GM04503 (cell line): ENCODE data around the gene CNTN5.

Source experiments
- DNase-seq: peaks from one replicate; pipeline ENCODE4 v3.0.0-alpha.2; 2012; ENCODE audit warnings: low read depth

CNTN5 gene

DNA sequence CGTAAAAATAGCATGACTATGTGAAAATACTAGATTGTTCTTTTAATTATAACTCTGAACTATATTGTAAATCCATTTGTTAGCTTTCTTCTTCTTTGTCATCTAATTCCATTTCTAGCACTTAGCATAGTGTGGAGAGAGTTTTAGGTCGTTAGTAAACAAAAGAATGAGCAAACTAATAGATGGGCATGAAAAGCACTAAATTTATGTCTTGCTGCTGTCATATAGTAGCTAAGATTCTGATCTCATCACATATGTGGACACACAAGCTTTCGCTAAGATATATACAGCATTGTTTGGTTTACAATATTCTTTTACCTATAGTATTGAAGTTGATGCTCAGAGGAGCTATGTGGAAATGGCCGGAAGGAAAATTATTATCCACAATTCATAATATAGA lies 370.5 kb downstream of the CNTN5 start:
- DNase-seq, result no peak

DNA sequence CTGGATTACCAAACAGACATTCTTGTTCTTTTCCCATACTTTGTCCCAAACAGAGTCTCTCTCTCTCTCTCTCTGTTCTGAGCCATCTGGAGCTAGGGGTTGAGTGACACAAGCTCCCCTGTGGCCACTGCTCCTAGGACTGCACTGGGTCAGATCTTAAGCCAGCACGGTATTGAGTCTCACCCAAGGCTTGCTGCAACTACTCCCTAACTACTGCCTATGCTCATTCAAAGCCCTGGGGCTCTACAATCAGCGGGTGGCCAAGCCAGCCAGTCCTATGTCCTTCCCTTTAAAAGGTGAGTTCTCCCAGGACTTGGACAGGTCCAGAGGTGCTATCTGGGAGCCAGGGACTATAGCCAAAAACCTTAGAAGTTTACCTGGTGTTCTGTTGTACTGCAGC lies 385.6 kb downstream of the CNTN5 start:
- no peak for DNase-seq

DNA sequence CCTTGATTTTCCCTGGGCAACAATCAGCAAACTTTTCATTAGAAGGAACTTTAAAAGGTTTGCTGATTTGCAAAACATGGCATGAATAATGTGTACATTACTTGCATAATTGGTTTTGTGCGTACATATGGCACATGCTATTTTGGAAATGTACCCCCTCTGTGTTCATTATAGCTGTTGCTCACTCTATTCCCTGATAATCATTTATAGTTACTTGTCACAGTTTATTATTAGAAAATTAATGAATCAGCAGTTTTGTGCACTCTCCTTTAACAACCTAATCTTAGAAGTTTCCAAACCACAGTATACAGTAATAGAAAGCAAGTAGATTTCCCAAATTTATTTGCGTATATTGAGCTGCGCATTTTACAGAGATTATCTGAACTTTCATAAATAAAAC lies 389.9 kb downstream of the CNTN5 start:
- no peak for DNase-seq

DNA sequence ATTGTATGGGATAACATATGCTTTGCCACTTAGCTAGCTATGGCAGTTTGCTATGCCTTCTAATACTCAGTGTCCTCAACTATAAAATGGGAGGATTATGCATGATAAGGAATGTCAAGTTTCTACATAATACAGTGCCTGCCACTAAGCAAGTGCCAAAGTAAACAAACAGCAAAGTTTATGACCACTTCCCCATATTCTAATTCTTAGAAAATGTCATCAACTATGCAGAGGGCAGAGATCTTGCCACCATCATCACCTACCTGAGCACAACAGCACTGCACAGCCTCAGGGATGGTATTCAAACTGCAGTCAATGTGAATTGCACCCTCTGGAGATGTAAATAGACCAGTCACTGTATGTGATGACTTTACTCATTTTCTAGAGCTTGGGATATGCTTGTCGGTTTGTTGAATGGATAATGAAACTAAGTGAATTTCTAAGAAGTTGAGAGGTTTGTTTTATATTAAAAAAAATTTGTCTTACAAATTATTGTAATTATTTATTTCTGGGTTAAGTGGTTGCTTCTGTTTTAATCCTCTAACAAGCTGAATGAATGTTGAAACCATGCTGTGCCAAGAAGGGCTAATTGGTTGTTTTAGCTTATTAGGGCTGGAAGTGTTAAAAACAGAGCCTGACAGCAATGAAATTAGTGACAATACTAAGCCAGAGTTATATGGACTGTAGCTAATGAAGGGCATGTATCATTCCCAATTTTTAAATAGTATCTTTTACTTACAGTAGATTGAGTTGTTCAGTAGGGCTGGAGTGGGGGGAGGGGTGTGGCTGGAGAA lies 398.4 kb downstream of the CNTN5 start:
- DNase-seq, result no peak

DNA sequence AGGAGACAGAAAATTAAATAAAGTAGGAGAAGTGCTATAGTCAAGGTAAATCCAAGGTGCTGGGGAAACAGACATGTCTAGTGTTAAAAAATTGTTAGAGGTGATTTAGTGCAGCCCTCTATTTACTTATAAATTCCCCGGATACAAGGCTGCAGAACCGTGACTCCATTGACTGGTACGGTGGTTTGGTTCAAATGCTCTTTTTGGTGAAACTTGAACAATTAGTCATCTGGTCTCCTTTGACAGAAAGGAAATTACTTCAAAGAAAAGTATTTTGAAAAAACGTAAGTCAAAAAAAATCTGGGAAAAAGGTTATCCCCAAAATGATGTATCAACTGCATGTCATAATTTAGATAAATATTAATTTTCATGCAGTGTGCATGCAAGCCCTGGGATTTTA lies 399.2 kb downstream of the CNTN5 start:
- DNase-seq, result no peak

DNA sequence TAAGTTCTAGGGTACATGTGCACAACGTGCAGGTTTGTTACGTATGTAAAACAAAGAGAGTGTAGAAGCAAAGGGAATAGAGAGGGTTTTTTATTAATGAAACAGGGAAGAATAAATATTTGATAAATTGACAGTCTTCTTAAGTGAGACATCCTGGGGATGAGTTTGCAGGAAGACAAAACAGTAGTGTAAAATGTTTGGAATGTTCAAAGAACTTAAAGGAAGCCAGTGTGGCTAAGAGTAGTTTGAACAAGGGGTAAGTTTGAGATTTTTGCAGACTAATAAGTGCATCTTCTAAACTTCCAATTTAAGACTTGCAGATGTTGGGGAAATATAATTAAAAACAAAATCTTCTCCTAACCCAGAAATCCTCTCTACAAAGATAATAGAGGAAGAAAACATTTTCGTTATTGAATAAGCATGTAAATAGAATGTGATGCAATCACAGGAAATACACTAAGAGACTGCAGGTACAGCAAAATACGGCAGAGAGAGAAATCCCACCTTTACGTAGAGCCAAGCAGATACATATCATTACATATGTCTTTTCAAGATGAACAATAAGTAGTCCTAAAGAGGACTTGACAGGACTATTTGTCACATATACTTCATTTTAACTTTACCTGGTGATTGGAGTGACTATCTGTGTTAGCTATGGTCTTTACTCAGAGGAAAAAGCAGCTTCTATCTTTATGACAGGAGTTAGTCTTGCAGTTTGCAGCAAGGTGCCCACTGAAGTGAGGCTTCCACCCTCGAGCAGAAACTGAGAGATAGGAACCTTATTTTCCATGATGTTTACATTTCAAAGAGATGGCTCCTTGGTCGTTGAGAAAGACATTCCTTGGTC lies 402.1 kb downstream of the CNTN5 start:
- DNase-seq, result no peak

DNA sequence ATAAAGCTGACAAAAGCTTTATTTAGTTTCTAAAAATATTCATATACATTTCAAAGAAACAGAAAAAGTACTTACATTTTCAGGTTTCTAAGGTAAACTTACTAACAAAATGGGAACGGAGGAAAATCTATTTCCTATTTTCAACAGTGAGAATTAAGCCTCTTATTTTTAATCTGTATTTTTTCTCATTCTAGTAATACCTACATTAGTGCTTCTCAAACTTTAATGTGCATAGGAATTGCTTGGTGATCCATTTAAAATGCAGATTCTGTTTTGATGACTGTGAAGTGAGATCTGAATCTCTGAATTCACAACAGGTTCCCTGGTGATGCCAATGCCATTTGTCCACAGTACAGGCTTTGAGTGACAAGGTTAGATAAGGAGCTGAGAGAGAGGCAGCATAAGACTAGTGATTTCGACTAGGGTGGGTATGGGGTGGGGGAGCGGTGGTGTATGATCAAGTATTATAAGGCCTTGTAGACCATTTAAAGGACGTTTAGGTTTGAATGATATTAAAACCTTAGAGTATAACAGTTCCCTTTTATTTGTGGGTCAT lies 402.8 kb downstream of the CNTN5 start:
- no peak for DNase-seq

DNA sequence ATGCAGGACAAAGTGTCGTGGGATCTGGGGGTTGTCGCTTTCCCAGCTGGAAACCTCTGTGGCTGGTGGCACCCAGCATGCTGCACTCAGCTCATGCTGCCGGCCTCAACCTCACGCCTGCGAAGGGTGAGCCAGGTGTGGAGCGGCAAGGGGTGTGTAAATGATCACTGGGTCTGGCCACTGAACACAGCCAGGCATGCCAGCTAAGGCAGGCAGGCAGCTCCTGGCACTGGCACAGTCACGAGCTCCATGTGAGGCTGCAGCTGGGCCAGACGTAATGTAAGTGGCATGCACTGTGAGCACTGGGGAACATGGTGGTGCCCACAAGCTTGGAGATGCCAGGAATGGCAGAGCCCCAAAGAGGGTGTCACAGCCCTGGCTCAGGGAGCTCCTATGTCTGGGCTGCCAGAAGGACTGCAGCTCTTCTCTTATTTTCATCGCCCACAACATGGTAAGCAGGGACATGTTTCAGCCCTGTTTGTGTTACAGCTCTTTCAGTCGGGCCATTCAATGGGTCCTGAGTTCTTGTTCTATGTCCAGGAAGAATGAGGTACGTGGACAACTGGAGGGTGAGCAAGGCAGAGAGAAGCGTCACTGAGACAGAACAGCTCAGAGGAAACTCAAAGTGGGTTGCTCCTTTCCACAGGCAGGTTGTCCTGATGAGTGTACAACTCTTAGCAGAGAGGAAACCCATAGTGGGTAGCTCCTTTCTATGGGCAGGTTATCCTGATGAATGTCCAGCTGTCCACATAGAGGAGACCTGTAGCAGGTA lies 403.8 kb downstream of the CNTN5 start:
- DNase-seq, result no peak

DNA sequence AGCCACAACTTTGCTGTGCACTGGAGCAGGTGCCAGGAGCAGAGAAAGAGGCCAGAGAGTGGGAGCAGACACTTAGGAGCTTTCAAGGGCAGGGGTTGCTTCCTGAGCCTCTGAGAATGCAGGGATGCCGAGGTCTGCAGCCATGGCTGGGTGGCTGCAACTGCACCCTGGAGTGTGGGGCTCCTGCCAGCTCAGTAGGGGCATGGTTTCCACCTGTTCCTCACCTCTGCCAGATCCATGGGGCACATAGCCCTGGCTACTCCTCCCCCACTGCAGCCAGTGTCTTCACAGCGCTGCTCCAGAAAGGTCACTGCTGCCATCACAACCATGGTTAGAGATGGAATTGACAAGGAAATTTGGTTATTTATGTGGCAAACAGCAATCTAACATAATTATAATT lies 404.8 kb downstream of the CNTN5 start:
- no peak for DNase-seq

DNA sequence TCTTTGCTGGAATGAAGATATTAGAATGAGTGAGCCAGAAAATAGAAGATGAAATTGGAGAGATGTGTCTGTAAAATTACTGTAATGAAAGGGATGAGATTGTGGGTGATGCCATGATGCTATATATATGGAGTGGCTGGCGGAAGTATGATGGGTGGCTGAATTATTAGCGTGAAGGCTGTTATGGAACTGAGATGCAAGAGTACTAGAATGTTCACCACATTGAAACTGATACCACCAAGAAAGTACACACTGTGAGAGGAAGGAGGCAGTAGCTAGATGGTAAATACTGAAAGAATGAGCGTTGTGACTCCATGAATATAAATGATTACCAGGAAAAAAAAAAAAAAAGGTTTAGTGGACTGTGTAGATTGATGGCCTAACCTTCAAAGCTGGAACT lies 411.9 kb downstream of the CNTN5 start:
- DNase-seq, result no peak

DNA sequence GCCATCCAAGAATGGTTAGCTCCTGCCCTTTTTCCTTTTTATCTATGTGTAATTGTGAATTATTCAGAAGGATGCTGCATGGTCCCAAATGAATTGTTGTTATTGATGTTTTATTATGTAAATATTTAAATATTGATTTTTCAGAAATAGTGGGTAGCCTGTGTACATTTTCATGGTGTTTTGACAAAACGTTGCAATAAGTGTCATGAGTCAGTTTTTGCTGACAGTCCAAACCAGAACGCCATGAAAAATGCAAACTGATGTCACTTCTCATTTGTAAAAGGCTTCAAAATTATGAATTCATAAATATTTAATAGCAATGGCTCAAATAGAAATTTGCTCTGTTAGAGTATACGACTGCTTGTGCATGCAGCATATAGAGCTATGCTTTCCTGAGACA lies 422.5 kb downstream of the CNTN5 start:
- no peak for DNase-seq

DNA sequence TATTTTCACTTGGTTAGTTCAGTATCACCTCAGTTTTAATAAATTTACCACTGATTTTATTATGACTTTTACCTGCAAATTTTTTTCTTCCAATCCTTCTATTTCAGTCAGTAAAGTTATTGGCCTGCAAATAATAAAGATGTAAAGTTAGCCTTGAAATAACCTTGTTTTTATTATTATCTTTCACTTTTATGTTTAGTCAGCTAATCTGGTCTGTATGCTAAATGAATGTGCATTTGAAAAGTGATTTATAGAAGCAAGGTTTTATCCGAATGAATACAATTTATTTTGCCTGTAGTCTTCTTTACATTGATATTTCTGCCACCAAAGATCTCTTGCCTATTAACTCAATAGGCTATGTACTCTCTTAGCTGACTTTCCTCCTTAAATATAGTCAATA lies 425.7 kb downstream of the CNTN5 start:
- DNase-seq, result no peak

DNA sequence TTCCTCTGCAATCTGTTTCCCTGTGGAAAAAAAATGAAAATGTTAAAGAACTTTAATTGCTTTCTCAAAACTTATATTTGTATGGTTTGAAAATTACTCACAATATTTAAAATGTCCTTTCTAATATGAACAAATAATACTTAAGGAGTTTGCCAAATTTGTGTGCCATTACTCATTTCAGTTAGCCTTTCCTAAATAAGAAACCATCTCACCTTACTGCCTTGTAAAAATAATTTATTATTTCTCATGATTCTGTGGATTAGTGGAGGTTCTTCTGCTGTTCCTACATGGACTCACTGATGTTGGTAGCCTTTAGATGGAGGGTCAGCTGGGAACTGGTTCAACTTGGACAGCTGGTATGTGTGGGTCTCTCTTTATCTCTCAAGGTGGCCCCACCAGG lies 428.6 kb downstream of the CNTN5 start:
- no peak for DNase-seq

DNA sequence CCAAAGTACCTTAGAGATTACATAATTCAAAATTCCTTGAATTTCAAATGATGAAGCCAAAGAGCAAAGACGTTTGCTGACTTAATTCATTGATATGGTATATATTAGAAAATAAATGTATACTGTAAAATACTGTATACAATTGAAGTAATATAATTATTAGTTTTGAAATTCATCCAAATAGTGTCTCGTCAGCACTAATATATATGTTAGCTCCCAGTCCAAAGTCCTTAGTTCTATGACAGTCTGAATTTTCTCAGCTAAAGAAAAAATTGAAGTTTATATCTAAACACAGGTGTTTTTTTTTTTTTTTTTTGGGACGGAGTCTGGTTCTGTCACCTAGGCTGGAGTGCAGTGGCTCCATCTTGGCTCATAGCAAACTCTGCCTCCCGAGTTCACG lies 431.3 kb downstream of the CNTN5 start:
- DNase-seq, result no peak

DNA sequence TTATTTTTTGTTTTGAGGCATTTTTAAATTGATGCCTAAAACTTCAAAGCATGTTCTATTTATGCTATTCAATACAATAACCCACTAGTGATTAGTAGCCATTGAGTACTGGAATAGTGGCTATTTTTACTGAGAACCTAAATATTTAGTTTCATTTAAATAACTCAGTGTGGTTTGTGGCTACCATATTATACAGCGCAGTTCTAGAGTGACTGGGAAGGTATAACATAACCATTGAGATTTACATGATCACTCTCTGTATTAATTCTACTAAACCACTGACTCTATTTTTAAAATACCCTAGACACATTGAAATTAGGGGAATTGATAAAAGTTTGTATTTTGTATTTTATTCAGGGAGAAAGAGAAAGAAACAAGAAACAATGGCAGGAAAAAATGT lies 441.2 kb downstream of the CNTN5 start:
- DNase-seq, result no peak

DNA sequence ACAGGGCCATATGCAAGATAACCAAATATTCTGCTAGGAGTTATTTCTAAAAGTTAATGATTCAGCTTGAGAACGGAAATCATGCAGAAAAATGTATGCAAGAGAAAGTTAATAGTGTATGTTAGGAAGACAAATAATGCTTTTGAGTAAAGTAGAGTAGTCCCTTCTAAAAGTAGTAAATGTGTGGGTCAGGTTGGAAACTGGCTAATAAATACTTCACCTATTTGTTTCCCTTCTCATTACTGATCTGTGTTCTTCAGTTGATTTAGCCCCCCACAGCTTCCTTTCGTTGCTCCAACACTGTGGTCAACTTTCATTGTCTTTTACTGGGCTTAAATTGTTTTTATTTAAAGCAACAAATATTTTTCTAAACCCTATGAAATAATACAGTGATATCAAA lies 444.2 kb downstream of the CNTN5 start:
- DNase-seq, result no peak

DNA sequence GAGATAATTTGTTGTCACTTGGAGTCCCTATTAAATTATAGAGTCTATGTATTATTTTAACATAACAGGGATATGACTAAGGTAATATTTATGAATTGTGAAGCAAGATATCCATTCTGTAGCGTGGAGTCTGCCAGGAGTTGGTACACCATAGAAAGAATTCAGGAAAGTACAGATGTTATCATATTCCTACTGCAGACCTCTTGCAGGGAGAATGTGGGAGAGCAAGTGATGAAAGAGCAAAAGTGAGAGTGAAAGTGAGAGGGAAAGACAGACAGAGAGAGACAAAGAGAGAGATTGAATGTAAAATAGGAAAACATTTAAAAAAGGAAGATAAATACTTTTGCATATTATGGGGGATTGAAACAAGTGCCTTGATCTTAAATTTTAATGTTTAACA lies 468.8 kb downstream of the CNTN5 start:
- no peak for DNase-seq

DNA sequence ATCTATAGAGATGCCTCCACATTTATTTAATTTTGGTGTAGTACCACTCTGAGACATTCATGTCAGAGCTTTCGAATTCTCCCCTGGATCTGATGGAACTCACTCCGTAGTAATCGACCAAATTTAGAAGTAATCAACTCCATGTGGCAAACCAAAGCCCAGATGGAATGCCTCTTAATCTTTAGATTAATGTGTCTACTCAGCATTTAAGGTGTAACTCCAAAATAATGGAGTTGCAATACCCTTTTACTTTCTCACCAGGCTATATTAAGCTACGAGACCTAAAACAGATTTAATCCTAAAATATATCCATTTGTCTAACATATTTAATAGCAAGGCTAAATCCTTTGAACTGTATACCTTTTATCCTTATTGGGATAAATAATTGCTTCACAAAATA lies 473.3 kb downstream of the CNTN5 start:
- DNase-seq, result no peak

DNA sequence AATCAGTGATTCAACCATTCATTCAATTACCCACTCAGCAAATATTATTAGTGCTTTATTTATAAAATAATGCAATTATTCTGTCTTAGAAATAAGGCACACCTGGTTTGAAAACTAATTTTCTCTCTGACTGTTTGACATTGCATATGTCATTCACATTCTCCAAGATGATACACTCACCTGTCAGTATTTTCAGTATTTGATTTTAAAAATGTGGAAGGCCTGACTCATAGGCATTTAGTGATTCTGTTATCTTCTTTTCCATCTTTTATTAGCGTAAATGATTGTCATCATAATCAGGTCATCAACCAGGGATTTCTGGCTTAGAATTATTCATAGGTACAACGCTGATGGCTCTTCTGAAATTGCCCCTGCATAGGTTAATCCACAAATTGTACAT lies 480.9 kb downstream of the CNTN5 start:
- DNase-seq, result no peak

DNA sequence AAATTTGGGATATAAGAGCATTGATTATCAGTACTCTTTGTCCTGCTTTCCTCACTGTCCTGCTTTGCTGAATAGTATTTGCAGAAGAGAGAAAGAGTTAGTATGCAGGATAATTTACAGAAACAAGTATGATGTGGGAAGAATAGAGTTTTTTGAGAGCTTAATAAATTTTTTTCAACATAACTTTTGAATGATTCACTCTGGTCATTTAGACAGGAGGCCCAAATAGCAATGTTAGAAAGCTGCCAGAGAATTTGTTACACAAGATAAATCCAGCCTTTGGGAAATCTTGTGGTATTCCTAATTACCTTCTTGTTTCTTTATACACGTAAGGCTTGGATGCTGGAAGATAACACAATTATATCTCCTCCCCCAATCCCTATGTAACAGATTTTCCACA lies 484.6 kb downstream of the CNTN5 start:
- peak; percentile 12 for DNase-seq

DNA sequence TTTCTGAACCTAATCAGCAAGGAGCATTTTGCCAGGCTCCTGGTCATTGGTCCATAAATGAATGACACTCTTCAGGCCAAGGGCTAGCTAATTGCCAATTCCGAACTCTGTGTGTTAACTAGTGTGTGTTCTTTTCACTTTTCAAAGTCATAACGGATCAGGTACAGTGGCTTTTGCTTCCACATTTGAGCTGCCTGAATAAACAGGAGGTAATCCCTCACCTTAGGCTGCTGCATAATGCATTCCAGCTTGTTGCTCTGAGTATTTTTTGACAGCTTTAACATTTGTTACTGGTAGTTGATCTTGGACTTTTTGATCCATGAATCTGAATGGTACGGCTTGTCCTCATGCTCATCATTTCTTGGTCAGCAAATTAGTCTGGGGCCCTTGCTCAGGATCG lies 485.1 kb downstream of the CNTN5 start:
- DNase-seq, result no peak

DNA sequence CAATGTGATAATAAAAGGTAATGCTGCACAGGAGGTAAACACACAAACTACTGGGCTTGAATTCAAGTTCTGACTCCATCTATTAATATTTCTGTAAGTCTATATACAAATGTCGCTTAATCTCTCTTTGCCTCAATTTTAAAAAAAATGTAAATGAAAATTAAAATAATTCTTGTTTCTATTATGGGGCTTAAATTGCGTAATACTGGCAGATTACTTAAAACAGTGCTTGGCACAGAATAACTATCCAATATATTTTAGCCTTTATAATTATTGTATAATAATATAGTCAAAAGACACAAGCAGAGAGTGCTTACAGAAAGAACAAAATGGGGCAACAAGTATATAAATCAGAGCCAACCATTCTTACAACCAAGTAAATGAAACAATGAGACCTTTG lies 489.1 kb downstream of the CNTN5 start:
- DNase-seq, result no peak

DNA sequence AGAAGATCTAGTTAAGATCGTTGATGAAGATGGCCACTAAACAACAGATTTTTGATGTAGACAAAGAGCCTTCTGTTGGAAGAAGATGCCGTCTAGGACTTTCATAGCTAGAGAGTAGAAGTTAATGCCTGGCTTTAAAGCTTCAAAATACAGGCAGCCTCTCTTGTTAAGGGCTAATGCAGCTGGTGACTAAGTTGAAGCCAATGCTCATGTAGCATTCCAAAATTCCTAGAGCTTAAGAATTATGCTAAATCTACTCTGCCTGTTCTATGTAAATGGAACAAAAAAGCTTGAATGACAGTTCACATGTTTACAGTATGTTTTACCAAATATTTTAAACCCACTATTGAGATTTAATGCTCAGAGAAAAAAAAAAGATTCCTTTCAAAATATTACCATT lies 492.6 kb downstream of the CNTN5 start:
- DNase-seq, result no peak
